ENCODE results near the gene MT1HL1. TPM values are rescaled to one million over a fixed set of nuclear protein-coding genes. Genes with fewer than 3 reads are reported as not detected.

The MT1HL1 gene
- total RNA-seq, 1 experiment from 2014 or later = not detected

- intact Hi-C loops (cut with micrococcal nuclease) = no loop called here
- Histone ChIP-seq H3K9me2 (ENCODE audit: insufficient read depth) (no peaks in the 10 kb centered on the region), H3K27ac (ENCODE audit: low read depth, low read length) (no peak overlapping the region), H3K9me3 (ENCODE audit: control insufficient read depth in 1 of 2, insufficient read depth in 1 of 2, low read depth in 1 of 2, low read length in 2 of 2) (no peaks in the 10 kb centered on the region), H3K27me3 (ENCODE audit: insufficient read depth, low read length) (0 out of 2 replicates have a peak, but pooled peaks cover 12% of the 10 kb centered on the region), H3K36me3 (ENCODE audit: control insufficient read depth in 1 of 2, insufficient read depth in 2 of 2, low read length in 2 of 2) (no peaks in the 10 kb centered on the region), H3K4me3 (replicated peaks in 1 of 2; ENCODE audit: low read depth in 1 of 2, low read length in 2 of 2) (no peak overlapping the region), H3K4me2 (ENCODE audit: low read length) (no peak overlapping the region), H2AFZ (ENCODE audit: low read depth, low read length, poor library complexity, severe bottlenecking) (no peak overlapping the region), H3K4me1 (ENCODE audit: control insufficient read depth in 1 of 2, insufficient read depth in 2 of 2, low read length in 2 of 2) (no peaks in the 10 kb centered on the region), H3K9ac (ENCODE audit: low read length) (no peak overlapping the region), H4K20me1 (ENCODE audit: insufficient read depth) (no peaks in the 10 kb centered on the region), H3K79me2 (ENCODE audit: insufficient read depth, low read length) (no peaks in the 10 kb centered on the region)
- TF ChIP-seq EZH2 (IDR thresholded peaks at IDR 0.05) (no peak), ZBTB33 (IDR thresholded peaks at IDR 0.05; ENCODE audit: extremely low read depth, insufficient replicate concordance, low read length) (no peak), EZH2phosphoT487 (IDR thresholded peaks at IDR 0.05; ENCODE audit: borderline replicate concordance) (no peak), MAX (IDR thresholded peaks at IDR 0.05) (no peak)
- ChIA-PET POLR2A (no interaction called here), RAD21 (ENCODE audit: low non-redundant PET in 1 of 2, low total read pairs in 2 of 2, uncharacterized antibody in 2 of 2, unreplicated experiment in 2 of 2) (no interaction called here), CTCF (no interaction called here)
- BruUV-seq (replicated peaks) = no TSS peak
- ATAC-seq (no peak), DNase-seq (ENCODE audit: low read depth, low spot score) (no peak)
Measured at GRCh38 chr1:237043846-237044636, 39.8 kb upstream of the MT1HL1 start.

- Histone ChIP-seq H3K27ac (ENCODE audit: low read depth, low read length) (no peak overlapping the region), H3K4me3 (replicated peaks in 1 of 2; ENCODE audit: low read depth in 1 of 2, low read length in 2 of 2) (no peak overlapping the region), H3K79me2 (ENCODE audit: insufficient read depth, low read length) (no peaks in the 10 kb centered on the region), H3K36me3 (ENCODE audit: control insufficient read depth in 1 of 2, insufficient read depth in 2 of 2, low read length in 2 of 2) (no peaks in the 10 kb centered on the region), H3K9ac (ENCODE audit: low read length) (no peak overlapping the region), H3K4me1 (ENCODE audit: control insufficient read depth in 1 of 2, insufficient read depth in 2 of 2, low read length in 2 of 2) (no peaks in the 10 kb centered on the region), H3K4me2 (ENCODE audit: low read length) (no peak overlapping the region), H3K9me2 (ENCODE audit: insufficient read depth) (no peaks in the 10 kb centered on the region), H4K20me1 (ENCODE audit: insufficient read depth) (no peaks in the 10 kb centered on the region), H3K27me3 (ENCODE audit: insufficient read depth, low read length) (0 out of 2 replicates have a peak, but pooled peaks cover 9% of the 10 kb centered on the region), H3K9me3 (ENCODE audit: control insufficient read depth in 1 of 2, insufficient read depth in 1 of 2, low read depth in 1 of 2, low read length in 2 of 2) (no peaks in the 10 kb centered on the region), H2AFZ (ENCODE audit: low read depth, low read length, poor library complexity, severe bottlenecking) (no peak overlapping the region)
- ChIA-PET RAD21 (ENCODE audit: low non-redundant PET in 1 of 2, low total read pairs in 2 of 2, uncharacterized antibody in 2 of 2, unreplicated experiment in 2 of 2) (no interaction called here), POLR2A (no interaction called here), CTCF (no interaction called here)
- no peak for ATAC-seq
- no TSS peak for BruUV-seq (replicated peaks)
- no peak for DNase-seq (ENCODE audit: low read depth, low spot score)
- intact Hi-C loops (cut with micrococcal nuclease) = no loop called here
- no peak for TF ChIP-seq CBX3 (IDR thresholded peaks at IDR 0.05; ENCODE audit: low read depth)
- TF ChIP-seq ZNF274 (IDR thresholded peaks at IDR 0.05; ENCODE audit: low read depth, low read length) = no peak
- TF ChIP-seq ZFX (IDR thresholded peaks at IDR 0.05) = no peak
- TF ChIP-seq SRF (IDR thresholded peaks at IDR 0.05; ENCODE audit: low read depth) = no peak
- TF ChIP-seq SIN3A (IDR thresholded peaks at IDR 0.05; ENCODE audit: low read depth) = no peak
- no peak for TF ChIP-seq POLR2A (IDR thresholded peaks at IDR 0.05; ENCODE audit: borderline replicate concordance, extremely low read depth, insufficient read depth, insufficient read length)
- TF ChIP-seq ELF1 (IDR thresholded peaks at IDR 0.05; ENCODE audit: borderline replicate concordance, low read depth) = no peak
- TF ChIP-seq TCF7L2 (IDR thresholded peaks at IDR 0.05; ENCODE audit: borderline replicate concordance, extremely low read depth, insufficient read depth, insufficient read length) = no peak
- no peak for TF ChIP-seq FOSL1 (IDR thresholded peaks at IDR 0.05; ENCODE audit: low read depth)
- TF ChIP-seq RAD21 (IDR thresholded peaks at IDR 0.05; ENCODE audit: low read depth) = no peak
- TF ChIP-seq CEBPB (IDR thresholded peaks at IDR 0.05; ENCODE audit: low read depth) = no peak
- TF ChIP-seq ZBTB33 (IDR thresholded peaks at IDR 0.05; ENCODE audit: extremely low read depth, insufficient replicate concordance, low read length) = no peak
- TF ChIP-seq MAX (IDR thresholded peaks at IDR 0.05) = no peak
Measured at GRCh38 chr1:237042892-237043576, 38.8 kb upstream of the MT1HL1 start.
